Stomach (tissue), 4 donors: Measurements from ENCODE around the gene SFMBT1.

Experiments used
- POLR2A ChIP-seq, 4 donors: fragments of 450-650 bp; IDR thresholded peaks; one replicate each; pipeline ENCODE4 v1.6.1; 2016; ENCODE audit warnings: antibody characterized with exemption in 4 of 4, control low read depth in 2 of 4, mild to moderate bottlenecking in 1 of 4, moderate library complexity in 1 of 4
- TF ChIP-seq, protein P1 (sequence below), 7 experiments: fragments of 450-650 bp in 4 of 7; fragments of 200-600 bp in 3 of 7; sonication (generic) in 3 of 7; IDR thresholded peaks; one replicate each; pipeline ENCODE4 v1.5.1; 2016 to 2019; ENCODE audit warnings: antibody characterized with exemption in 7 of 7, control low read depth in 2 of 7, mild to moderate bottlenecking in 1 of 7

GRCh38 chr3:53016236-53016635 lies 29.6 kb downstream of the SFMBT1 start:
- TF ChIP-seq POLR2A (IDR thresholded peaks at IDR 0.05) = no peak
- TF ChIP-seq, protein P1, sequence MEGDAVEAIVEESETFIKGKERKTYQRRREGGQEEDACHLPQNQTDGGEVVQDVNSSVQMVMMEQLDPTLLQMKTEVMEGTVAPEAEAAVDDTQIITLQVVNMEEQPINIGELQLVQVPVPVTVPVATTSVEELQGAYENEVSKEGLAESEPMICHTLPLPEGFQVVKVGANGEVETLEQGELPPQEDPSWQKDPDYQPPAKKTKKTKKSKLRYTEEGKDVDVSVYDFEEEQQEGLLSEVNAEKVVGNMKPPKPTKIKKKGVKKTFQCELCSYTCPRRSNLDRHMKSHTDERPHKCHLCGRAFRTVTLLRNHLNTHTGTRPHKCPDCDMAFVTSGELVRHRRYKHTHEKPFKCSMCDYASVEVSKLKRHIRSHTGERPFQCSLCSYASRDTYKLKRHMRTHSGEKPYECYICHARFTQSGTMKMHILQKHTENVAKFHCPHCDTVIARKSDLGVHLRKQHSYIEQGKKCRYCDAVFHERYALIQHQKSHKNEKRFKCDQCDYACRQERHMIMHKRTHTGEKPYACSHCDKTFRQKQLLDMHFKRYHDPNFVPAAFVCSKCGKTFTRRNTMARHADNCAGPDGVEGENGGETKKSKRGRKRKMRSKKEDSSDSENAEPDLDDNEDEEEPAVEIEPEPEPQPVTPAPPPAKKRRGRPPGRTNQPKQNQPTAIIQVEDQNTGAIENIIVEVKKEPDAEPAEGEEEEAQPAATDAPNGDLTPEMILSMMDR (IDR thresholded peaks at IDR 0.05) = no peak
